Measurements from ENCODE around the gene UGGT1.
A peak's percentile ranks its signal among the peaks of the same experiment; 100 is the strongest.
"Not testable (repeated sequence)": the region's sequence is repeated elsewhere in the genome, so short reads cannot be mapped to it uniquely, and the experiment has no call there.

The UGGT1 gene

GRCh38 chr2:128174067-128174466, 83.1 kb downstream of the UGGT1 start:
- not testable (repeated sequence) for DNase-seq

- no peak for DNase-seq
These were observed 86.3 kb downstream of the UGGT1 start for GRCh38 chr2:128177315-128177714.

DNA sequence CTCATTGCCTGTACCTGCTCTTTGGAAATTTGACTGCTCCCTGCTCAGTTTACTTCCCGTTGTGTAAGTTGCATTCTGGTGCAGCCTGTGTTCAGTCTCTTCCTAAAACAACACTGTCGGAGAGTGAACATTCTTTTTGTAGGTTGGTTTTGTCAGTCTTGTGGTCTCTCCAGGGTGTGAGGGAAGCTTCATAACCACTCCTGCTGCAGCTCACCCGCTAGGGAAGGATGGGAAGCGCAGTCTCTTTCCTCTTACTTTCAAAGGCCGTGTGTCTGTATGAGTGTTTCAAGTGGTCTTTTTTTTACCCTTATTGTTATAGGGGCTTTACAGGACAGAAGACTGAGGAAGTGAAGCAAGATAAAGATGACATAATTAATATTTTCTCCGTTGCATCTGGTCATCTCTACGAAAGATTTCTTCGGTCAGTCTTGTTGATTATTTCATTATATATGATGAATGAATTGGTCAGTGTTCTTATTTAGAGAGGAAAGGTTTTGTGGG, 87.2 kb downstream of the UGGT1 start:
- no peak for DNase-seq

GRCh38 chr2:128178650-128179460, 87.9 kb downstream of the UGGT1 start:
- peak; percentile 64 to 66 for DNase-seq

- no peak for DNase-seq
These were observed 88.4 kb downstream of the UGGT1 start for GRCh38 chr2:128179461-128179755.

DNA sequence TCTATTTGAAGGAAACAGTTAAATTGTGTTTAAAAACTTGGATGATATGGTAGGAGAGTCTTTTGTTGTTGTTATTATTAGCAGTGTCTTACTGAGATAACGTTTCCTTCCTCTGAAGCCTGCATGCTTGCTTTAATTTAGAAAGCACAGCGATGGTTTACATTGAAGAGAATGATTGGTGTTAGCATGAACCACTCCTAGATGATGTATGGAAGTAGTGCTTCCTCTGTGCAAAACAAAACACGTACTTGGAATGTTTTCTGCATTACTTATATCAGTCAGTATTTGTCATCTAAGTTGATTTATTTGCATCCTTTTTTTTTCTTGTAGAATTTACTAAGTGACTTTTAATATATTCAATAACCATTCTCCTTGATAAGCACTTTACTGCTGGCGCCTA, 89.0 kb downstream of the UGGT1 start:
- no peak for DNase-seq

DNA sequence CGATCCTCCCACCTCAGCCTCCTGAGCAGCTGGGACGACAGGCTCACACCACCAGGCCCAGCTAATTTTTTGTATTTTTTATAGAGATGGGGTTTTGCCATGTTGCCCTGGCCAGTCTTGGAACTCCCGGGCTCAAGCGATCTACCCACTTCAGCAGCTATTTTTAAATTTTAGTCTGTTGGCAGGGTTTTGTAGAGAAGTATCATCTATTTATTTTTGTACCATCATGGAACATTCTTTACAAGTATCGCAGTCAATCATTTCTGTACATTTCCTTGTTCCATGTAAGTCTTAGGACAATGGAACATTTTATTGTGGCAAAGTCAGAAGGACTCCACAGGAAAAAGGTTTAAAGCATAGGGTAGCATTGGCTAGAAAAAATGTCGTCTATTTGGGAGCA, 94.6 kb downstream of the UGGT1 start:
- no peak for DNase-seq

GRCh38 chr2:128187032-128187654, 96.1 kb downstream of the UGGT1 start:
- no peak for DNase-seq

DNA sequence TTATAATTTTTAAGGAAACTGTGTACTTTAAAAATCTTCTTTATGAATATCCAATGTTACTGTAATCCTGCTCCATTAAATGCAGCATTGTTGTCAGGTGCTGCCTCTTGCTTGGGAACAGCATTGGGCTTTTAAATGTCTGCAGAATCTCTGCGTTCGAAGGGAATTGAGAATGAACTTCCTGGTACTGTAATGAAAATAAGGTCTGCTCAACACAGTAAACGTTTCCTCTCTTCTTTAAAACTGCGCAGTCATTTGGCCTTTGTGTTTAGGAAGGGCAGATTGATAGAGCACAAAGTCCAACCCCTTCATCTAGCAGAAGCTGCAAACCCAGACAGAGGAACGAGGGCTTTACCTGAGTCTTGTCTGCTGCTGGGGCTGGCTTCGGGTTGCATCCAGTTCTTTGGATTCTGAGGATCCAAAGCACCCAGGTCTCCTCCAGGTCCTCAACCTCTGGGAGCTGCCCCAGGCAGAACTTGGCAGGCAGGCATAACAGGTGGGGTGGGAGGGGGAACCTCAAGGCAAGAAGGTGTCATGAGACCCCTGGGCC, 104.5 kb downstream of the UGGT1 start:
- no peak for DNase-seq

DNA sequence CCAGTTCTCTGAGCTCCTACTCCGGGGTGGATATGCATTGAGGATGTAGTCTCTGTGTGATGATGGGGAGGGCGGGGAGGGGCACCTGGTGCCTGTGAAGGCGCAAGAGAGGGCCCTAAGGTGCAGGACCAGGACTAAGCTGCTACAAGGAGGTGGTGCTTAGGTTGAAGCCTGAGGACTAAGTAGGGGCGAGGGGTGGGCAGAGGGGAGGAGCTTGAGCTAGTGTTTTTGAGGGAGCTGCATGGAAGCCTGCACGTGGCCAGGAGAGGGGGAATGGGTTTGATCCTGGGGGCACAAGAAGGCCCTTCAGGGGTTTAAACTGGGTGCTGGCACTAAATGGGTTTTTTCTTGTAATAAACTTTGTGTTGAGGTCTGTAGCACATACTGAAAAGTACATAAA, 105.0 kb downstream of the UGGT1 start:
- DNase-seq: no peak

- no peak for DNase-seq
These were observed 105.5 kb downstream of the UGGT1 start for GRCh38 chr2:128196471-128196931.

- no peak for DNase-seq
These were observed 106.1 kb downstream of the UGGT1 start for GRCh38 chr2:128197059-128197458.

DNA sequence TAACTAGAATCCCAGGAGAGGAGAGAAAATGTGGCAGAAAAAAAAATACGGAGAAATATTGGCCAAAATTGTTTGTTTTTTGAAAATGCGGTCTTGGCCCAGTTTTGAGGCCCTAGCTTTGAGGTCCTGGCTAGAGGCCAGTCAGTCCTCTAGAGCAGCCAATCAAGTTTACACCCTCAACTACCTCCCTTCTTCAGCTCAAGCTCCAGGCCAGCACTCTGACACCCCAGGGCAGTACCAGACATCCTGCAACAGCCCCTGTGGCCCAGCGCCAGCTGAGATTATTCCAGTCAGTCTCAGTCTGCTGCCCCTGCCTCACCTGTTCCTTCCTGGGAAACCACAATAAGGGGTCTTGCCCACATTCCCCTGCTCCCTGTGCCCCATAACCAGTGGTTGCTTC, 107.7 kb downstream of the UGGT1 start:
- DNase-seq: no peak

DNA sequence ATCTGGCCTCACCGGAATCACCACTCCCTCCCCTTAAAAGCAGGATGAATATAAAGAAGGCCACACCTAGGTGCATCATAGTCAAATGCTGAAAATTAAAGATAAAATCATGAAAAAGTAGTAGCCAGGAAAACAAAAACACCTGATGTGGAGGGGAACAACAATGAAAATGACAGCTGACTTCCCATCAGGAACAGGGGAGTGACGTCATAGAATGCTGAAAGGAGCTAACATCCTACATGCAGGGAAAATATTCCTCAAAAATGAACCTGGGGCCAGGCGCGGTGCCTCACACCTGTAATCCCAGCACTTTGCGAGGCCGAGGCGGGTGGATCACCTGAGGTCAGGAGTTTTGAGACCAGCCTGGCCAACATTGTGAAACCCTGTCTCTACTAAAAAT, 108.1 kb downstream of the UGGT1 start:
- DNase-seq: no peak

- DNase-seq: no peak
These were observed 111.8 kb downstream of the UGGT1 start for GRCh38 chr2:128202791-128203190.

DNA sequence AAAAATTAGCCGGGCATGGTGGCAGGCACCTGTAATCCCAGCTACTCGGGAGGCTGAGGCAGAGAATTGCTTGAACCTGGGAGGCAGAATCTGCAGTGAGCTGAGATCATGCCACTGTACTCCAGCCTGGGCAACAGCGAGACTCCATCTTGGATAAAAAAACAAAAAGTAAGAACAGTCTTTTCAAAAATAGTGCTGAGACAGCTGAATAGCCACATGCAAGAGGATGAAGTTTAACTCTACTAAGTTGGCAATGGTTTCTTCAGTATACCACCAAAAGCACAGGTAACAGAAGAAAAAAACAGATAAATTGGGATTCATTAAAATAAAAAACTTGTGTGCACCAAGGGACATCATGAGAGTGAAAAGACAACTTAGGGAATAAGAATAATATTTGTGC, 115.2 kb downstream of the UGGT1 start:
- no peak for DNase-seq

DNA sequence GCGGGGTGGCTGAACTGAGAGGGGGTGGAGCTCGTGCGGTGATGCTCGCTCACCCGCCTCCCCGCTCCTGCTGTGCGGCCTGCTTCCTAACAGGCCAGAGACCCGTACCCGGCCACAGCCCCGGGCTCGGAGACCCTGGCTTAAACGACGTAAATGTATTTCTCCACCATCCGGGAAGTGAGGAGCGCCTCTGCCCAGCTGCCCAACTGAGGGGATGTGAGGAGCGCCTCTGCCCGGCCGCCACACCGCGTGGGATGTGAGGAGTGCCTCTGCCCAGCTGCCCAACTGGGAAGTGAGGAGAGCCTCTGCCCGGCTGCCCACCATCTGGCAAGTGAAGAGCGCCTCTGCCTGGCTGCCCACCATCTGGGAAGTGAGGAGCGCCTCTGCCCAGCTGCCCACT, 117.0 kb downstream of the UGGT1 start:
- DNase-seq: no peak

GRCh38 chr2:128208631-128209324, 117.8 kb downstream of the UGGT1 start:
- DNase-seq: not testable (repeated sequence)

GRCh38 chr2:128214251-128214650, 123.3 kb downstream of the UGGT1 start:
- DNase-seq: no peak

DNA sequence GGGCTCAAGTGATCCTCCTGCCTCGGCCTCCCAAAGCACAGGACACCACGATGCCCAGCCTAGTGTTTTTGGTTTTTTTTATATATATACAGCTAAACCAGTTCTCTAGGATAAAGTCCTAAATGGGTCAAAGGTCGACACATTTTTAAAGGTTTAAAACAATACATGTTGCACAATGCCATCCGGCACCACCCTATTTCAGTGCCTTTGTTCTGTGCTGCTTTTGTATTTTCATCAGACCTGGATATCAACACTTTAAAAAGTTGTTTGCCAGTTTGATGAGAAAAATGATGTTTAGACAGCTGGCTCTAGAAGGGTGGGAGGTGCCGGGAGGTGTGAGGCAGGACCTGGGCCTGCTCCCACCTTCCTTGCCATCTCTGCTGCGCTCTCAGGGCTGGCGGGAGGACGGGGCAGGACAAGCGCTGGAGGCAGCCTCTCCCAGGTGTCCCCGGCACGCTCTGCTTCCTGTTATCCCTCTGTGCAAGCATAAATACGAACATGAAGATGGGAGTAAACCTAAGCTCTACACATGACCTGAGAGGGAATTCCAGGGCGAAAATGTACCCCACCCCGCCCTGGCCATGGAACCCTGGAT, 124.0 kb downstream of the UGGT1 start:
- DNase-seq: no peak

GRCh38 chr2:128215897-128216642, 125.1 kb downstream of the UGGT1 start:
- DNase-seq: peak; percentile 17 to 43

DNA sequence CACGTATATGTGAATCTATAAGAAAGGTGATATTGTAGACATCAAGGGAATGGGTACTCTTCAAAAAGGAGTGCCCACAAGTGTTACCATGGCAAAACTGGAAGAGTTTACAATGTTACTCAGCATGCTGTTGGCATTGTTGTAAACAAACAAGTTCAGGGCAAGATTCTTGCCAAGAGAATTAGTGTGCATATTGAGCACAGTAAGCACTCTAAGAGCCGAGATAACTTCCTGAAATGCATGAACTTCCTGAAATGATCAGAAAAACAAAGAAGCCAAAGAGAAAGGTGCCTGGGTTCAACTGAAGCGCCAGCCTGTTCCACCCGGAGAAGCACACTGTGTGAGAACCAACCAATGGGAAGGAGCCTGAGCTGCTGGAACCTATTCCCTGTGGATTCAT, 126.7 kb downstream of the UGGT1 start:
- peak; percentile 51 to 57 for DNase-seq

Measured in AML-193 (cell line).